Activated T-cell treated with anti-CD3 and anti-CD28 coated beads for 48 hours (primary cell): ENCODE data around the gene HSPA4L.
A peak's percentile ranks its signal among the peaks of the same experiment; 100 is the strongest.

Experiments used
- DNase-seq: peaks from one replicate; pipeline ENCODE4 v3.0.0-alpha.2; 2020; ENCODE audit warnings: low read depth

HSPA4L gene

GRCh38 chr4:127782275-127783025, at the start of gene HSPA4L:
Gene HSPA4L (plus strand): TSS chr4:127782322. CDS start chr4:127782551, 229 bp downstream.
- DNase-seq, result peak; percentile 8

GRCh38 chr4:127732623-127733328, 49.3 kb upstream of the HSPA4L start:
- no peak for DNase-seq

- DNase-seq, result no peak
These were observed 47.1 kb upstream of the HSPA4L start for GRCh38 chr4:127734976-127735375.

GRCh38 chr4:127737295-127737694, 44.8 kb upstream of the HSPA4L start:
- DNase-seq, result no peak

GRCh38 chr4:127741247-127741646, 40.9 kb upstream of the HSPA4L start:
- no peak for DNase-seq

- no peak for DNase-seq
These were observed 34.2 kb upstream of the HSPA4L start for GRCh38 chr4:127747883-127748282.

GRCh38 chr4:127748957-127749356, 33.2 kb upstream of the HSPA4L start:
- no peak for DNase-seq

- DNase-seq, result no peak
These were observed 25.2 kb upstream of the HSPA4L start for GRCh38 chr4:127756906-127757305.

GRCh38 chr4:127759228-127759820, 22.8 kb upstream of the HSPA4L start:
- no peak for DNase-seq

GRCh38 chr4:127759893-127760292, 22.2 kb upstream of the HSPA4L start:
- no peak for DNase-seq

- no peak for DNase-seq
These were observed 10.4 kb upstream of the HSPA4L start for GRCh38 chr4:127771535-127772275.

GRCh38 chr4:127772769-127773671, 9.1 kb upstream of the HSPA4L start:
- no peak for DNase-seq

GRCh38 chr4:127775843-127776242, 6.3 kb upstream of the HSPA4L start:
- DNase-seq, result no peak

- no peak for DNase-seq
These were observed 5.5 kb upstream of the HSPA4L start for GRCh38 chr4:127776620-127777019.

GRCh38 chr4:127777487-127777886, 4.6 kb upstream of the HSPA4L start:
- no peak for DNase-seq

GRCh38 chr4:127778102-127778501, 4.0 kb upstream of the HSPA4L start:
- no peak for DNase-seq

- no peak for DNase-seq
These were observed 1.5 kb upstream of the HSPA4L start for GRCh38 chr4:127780598-127780997.

GRCh38 chr4:127781300-127782024, 660 bp upstream of the HSPA4L start:
- no peak for DNase-seq

- peak; percentile 66 for DNase-seq
These were observed 172 bp upstream of the HSPA4L start for GRCh38 chr4:127782025-127782274.

GRCh38 chr4:127783026-127783769, 1.1 kb downstream of the HSPA4L start:
- DNase-seq, result no peak
